GM19043 (cell line): ENCODE data around the gene ZC3H11A.

Experiments used
- ATAC-seq: cut with Tn5 transposase; IDR thresholded peaks from one replicate; pipeline ENCODE4 v1.9.1; 2021; ENCODE audit warnings: low read depth; ENCODE audit not compliant: unreplicated experiment

ZC3H11A gene

DNA sequence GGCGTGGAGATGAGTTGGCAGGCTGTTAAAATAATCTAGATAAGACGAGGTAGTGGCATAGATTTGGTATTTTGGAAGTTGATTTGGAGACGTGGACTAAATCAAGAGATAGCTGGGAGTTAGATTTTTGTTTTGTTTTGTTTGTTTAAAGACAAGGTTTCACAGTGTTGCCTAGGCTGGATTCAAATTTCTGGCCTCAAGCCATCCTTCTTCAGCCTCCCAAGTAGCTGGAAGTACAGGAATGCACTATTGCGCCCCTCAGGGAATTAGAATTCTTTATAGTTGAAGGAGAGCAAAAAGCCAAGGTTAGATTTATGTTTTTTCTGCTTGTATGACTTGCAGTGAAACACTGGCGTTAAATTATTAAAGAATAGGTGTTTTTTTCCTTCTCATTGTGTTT is 43.7 kb downstream of the ZC3H11A start:
- no peak for ATAC-seq

DNA sequence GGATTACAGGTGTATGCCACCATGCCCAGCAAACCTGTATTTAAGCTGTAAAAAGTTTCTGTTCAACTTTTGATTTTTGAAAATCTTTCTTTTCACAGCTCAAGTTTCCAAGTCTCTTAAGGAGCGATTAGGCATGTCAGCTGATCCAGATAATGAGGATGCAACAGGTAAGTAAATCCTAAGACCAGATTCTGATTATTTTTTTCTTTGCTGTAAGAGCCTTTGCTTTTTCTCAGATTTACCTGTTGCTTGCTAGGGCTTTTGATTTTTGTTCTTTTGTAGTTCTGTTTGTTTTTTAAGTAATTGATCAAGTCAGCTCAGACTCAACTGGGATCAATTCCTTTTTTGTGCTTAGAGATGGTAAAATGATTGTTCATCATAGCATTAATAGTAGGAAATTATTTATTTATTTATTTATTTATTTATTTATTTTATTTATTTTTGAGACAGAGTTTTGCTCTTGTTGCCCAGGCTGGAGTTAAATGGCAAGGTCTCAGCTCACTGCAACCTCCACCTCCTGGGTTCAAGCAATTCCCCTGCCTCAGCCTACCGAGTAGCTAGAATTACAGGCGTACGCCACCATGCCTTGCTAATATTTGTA is 44.9 kb downstream of the ZC3H11A start:
- ATAC-seq = no peak

DNA sequence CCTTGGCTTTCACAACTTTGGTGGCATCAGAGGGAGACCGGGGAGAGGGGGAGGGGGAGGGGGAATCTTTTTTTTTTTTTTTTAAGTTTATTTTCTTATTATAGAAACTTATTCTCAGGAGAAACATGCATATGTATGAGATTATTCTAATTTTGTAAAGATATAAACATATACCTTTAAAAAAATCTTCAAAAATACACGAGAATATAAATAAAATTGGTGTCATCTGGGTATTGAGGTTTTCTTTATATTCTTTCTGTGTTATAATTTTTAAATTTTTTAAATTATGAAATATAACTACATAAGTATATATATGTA is 47.1 kb downstream of the ZC3H11A start:
- no peak for ATAC-seq

DNA sequence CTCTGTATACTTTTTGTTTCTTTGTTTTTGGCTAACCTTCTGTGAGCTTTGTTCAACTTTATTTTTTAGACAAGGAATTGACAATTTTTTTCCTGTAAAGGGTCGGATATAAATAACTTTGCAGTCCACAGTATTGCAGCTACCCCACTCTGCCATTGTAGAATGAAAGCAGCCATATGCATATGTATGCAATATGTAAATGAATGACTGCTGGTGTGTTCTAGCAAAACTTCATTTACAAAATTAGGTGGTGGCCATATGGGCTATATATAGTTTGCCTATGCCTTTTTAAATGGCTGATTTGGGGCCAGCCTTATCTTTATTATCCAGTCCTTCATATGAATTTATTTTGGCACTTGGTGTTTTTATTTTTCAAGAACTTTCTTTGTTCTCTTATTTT is 48.0 kb downstream of the ZC3H11A start:
- ATAC-seq = no peak
